ENCODE measurements around the gene ANKLE1. TPM values are rescaled to one million over a fixed set of nuclear protein-coding genes. Genes with fewer than 3 reads are reported as not detected.

The ANKLE1 gene
- total RNA-seq, 2 donors from 2014 or later = 0.14 to 0.19 TPM

DNA sequence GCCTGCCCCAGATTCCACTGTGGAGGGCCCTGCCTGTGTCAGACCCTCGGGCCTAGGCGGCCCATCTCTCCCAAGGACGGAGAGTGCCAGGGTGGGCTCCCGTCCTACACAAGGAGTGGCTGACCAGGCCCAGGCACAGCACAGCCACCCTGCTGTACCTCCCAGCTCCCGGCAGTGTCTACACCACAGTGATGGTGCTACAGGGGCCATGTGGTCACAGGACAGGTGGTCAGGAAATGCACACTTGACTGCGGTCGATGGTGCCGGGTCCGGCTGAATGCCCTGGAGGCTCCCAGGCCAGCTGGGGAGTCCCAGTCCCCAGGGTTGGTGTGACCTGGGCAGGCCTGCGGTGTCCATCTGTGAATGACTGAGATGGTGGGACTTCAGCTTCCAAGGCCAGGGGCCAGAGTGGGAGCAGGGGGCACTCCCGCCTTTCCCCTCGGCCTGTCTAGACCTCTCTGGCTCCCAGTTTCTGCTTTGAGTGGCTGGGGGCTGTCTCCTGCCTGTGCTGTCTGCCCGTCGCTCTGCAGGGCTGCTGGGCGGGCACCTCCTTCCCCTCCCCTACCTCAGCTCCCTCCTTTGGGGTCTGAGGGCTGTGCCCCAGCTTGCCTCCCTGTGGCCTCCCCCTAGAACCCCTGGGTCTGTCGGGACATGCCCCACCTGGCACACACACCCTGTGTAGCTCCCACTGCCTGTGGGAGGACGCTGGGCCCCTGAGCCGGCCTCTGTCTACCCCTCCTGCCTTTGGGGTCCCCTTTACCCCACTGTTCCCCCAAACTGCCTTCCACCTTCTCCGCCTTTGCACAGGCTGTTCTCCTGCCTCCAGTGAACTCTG is 40.2 kb downstream of the ANKLE1 start:
- intact Hi-C loops (cut with DNase I) = no loop called here
- DNase-seq (ENCODE audit: low spot score) = peak; percentile 77

DNA sequence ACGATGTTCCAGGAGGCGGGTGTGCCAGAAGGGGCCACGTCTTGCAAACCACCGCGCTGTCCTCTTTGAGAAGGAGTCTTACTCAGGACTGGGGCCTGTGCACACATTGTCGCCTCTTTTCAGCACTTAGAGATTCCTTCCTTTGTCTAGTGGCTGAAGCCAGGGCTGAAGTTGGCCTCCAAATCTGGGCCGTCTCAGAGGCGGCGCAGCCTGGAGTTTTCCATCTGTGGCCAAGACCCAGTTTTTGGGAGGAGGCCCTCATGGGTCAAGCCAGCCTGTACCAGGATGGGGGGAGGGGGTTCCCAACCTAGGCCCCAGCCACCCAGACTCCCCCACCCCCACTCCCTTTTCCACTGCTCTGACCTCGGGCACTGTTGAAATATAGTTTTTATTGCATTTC is 41.2 kb downstream of the ANKLE1 start:
- no peak for DNase-seq (ENCODE audit: low spot score)
- intact Hi-C loops (cut with DNase I) = no loop called here

DNA sequence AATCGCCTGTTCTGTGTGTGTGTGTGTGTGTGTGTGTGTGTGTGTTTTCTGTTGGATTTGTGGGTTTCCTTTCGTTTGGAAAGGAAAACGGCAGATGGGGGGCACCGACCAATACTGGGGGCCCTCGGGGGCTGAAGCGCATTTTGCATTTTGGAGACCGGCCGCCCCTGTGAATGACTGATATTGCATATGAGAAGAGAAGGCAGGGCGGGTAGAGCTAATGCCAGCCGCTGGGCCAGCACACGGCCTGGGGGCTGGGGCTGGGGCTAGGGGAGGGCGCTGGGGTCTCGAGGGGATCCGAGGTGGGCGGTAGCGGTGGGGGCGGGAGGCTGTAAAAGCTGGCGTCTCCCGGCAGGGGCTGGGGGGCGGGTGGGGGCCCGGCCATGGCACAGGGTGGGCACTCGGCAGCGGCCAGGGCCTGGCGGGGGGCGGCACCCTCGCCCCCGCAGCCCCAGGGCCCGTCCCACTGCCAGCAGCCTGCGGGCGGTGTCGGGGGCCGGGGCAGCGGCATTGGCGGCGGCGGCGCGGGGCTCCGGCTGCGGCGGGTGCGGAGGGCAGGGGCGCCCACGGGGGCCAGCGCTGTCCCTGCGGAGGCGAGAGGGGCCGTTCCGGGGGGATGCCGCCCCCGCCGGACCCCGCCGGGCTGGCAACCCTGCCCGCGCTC is 41.7 kb downstream of the ANKLE1 start:
- intact Hi-C loops (cut with DNase I) = no loop called here

DNA sequence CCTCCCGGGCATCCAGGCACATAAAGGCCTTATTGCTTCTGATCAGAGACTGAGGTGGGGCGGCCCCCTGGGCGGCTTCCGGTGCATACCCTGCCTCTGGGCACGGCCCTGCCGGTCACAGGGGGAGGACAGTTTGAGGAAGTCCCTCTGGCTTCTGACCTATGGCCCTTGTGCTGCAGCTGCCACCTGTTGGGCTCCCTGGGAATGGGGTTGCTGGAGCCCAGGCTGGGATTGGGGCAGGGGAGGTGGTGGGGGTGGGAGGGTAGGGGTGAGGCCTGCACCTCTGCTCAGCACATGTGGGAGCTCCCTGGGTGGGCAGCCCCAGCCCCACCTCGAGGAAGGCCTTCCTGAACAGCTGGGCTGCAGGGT is 42.2 kb downstream of the ANKLE1 start:
- intact Hi-C loops (cut with DNase I) = no loop called here
- no peak for DNase-seq (ENCODE audit: low spot score)

More for the DNA sequence above, 41.7 kb downstream of the ANKLE1 start:
- DNase-seq (ENCODE audit: low spot score) = no peak

DNA sequence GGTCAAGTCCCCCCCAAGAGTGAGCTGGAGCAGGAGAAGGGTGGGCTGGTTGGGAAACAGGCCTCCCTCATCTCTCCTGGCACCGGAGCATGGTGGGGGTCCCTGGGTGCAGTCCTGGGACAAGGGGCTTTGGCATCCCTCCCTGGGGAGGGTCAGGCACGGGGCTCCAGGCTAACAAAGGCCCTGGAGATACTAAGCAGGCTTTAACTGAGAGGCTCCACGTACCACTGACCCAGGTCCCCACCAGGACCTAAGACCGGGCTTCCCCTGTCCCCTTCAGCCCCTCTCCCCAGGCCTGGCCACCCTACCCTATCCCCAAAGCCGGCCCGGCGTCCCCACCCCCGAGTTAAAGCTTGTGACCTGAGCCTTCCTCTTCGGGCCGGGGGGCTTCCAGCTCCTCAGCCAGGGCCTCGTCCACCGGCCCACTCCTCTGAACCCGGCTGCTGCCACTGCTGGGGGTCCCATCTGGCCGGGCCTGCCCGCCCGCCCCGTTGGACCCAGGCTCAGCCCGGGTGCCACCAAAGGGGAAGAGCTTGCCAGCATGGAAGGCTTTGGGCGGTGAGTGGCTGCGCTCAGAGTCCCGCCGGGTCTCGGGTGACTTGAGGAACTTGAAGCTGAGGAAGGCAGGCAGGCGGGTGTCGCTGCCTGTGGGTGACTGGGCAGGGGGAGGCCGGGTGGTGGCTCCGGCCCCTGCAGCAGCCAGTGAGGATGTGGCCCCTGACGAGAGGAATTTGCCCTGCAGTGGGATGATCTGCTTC is 42.8 kb downstream of the ANKLE1 start:
- intact Hi-C loops (cut with DNase I) = no loop called here

DNA sequence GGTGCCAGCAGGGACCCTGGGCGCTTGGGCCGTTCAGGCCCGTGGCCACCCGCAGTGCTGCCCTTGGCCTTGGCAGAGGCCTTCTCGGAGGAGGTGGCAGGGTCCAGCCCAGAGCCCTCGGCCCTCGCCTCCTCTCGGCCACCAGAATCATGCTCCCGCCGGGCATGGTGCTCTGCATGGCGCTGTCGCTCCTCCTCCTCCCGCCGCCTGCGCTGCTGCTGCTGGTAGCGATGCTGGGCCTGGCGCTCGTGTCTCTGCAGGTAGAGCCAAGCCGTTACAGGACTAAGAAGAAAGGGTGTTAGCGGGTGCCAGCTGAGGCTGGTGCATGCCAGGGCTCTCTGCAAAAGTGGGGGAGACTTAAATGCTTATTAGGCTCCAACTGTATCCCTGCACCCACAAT is 43.4 kb downstream of the ANKLE1 start:
- intact Hi-C loops (cut with DNase I) = no loop called here
- DNase-seq (ENCODE audit: low spot score) = no peak

More for the DNA sequence above, 42.8 kb downstream of the ANKLE1 start:
- no peak for DNase-seq (ENCODE audit: low spot score)

DNA sequence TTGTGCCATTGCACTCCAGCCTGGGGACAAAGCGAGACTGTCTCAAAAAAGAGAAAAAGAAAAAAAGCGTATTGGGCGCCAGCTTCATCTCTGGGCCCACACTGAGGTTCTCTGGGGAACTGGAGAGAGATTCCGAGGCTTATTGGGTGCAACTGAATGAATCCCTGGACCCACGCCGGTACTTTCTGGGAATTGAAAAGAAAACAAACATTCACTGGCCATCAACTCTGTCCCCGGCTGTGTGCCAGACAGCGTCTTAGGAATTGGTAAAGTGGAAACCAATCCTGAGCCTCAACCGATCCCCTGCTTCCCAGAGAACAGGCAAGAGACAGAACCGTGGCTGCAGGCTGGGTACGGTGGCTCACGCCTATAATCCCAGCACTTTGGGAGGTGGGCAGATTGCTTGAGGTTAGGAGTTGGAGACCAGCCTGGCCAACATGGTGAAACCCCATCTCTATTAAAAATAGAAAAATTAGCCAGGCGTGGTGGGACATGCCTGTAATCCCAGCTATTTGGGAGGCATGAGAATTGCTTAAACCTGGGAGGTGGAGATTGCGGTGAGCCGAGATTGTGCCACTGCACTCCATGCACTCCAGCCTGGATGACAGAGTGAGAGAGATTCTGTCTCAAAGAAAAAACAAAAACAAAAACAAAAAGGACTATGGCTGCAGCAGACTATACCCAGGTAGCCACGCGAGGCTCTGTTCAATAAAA is 44.3 kb downstream of the ANKLE1 start:
- no peak for DNase-seq (ENCODE audit: low spot score)

DNA sequence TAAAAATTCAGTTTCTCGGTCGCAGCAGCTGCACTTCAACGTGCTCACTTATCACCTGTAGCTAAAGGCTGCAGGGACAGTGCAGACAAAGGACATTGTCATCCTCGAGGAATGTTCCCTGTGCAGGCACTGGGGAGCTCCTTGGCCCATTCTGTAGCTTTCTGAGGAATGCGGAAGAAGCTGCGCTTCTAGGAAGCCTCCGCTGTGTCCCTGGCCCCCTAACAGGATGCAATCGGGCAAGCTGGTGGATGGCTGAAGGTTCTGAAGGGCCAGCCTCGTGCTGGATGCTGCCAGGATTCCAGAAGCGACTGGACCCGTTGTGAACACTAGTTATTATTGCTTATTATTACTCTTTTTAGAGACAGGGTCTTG is 44.9 kb downstream of the ANKLE1 start:
- intact Hi-C loops (cut with DNase I) = no loop called here
- no peak for DNase-seq (ENCODE audit: low spot score)

More for the DNA sequence above, 44.3 kb downstream of the ANKLE1 start:
- intact Hi-C loops (cut with DNase I) = no loop called here

DNA sequence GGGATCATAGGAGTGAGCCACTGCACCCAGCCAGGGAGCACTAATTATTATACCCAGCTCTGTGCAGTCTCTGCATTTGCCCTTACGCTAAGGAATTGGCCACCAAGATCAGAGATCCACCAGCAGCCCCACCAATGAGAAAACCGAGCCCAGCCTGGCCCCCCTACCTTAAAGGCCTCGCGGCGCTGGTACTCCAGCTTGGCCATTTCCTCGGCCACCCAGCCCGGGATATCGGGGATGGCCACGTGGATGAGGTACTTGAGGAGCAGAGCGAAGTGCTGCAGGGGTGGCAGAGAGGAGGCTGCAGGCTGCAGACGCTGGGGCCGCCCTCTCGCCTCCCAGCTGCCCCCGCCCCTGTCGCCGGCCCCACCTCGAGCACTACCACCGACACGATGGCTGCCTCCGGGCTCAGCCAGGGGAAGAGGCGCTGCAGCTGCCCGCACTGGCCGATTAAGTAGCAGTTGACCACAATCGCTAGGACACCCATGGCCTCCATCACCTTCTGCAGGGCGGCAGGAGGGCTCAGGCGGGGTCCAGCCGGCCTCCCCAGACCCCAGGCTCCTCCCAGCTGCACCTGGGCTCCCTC is 45.5 kb downstream of the ANKLE1 start:
- intact Hi-C loops (cut with DNase I) = no loop called here
- DNase-seq (ENCODE audit: low spot score) = no peak

DNA sequence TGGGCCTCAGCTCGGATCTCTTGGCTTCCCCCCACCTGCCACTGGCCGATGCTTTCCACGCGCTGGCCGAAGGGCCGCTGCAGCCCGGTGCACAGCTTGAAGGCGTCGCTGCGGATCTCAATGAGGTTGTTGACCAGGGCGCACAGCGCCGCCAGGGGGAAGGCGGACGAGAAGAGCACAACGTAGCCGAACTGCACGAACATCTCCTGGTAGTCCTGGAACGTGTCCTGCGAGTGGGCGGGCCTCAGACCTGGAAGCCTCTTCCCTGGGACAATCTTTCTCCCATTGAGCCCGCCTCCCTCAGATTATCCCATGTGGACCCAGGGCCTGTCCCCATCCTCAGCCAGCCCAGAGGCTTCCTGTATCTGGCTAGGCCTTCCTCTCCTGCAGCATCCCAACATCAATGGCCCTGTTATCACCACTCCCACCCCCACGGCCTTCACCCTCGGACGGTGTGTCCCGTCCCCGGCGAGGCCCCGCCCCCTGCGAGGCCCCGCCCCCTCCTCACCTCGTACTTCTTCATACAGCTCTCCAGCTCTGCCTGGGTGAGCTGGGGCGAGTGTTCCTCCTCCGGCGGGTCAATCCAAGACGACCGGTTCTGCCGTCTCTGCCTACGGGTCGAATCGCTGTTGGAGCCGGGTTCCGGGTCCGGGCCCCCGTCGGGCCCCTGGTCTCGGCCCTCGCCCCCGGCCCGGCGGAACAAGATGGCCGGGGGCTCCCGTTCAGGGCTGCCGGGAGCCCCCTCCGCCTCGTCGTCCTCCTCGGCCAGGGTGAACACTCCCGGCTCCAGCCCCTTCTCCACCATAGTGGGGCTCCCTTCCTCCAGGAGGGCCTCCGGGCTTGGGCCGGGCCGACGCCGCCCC is 46.2 kb downstream of the ANKLE1 start:
- intact Hi-C loops (cut with DNase I) = no loop called here
- DNase-seq (ENCODE audit: low spot score) = no peak

DNA sequence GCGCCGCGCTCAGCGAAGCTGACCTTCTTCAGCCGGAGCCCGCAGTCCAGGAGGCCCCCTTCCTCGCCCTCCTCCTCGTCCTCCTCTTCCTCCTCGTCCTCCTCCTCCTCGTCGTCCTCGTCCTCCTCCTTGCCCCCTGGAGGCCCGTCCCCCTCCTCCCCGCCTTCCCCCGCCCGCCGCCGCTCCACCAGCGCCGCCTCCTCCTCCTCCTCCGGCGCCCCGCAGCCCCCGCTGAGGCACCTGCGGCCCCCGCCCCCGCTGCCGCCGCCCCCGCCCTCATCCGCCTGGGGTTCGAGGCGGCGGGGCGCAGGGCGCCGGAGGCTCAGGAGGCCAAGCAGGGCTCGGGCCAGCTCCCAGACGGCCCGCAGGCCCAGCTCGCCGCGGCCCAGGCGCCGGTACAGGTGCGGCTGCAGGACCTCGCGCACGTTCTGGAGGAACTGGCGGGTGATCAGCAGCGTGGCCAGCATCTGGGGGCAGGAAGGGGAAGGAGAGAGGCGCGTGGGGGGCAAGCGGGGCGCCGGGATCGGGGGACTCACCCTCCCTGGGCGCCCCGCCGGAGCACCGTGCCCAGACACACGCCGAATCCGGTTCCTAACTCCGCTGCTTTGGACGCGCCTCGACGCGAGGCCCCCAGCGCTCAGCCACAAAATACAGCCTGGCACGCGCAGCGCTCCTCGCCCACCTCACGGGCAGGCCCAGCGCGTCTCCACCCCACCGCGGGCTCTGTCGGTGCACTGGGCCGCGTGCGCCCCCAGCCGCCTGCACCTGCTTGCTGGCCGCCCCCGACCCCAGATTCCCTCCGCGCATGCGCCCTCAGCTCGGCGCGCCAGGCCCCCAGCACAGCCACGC is 47.0 kb downstream of the ANKLE1 start:
- intact Hi-C loops (cut with DNase I) = no loop called here
- DNase-seq (ENCODE audit: low spot score) = no peak

DNA sequence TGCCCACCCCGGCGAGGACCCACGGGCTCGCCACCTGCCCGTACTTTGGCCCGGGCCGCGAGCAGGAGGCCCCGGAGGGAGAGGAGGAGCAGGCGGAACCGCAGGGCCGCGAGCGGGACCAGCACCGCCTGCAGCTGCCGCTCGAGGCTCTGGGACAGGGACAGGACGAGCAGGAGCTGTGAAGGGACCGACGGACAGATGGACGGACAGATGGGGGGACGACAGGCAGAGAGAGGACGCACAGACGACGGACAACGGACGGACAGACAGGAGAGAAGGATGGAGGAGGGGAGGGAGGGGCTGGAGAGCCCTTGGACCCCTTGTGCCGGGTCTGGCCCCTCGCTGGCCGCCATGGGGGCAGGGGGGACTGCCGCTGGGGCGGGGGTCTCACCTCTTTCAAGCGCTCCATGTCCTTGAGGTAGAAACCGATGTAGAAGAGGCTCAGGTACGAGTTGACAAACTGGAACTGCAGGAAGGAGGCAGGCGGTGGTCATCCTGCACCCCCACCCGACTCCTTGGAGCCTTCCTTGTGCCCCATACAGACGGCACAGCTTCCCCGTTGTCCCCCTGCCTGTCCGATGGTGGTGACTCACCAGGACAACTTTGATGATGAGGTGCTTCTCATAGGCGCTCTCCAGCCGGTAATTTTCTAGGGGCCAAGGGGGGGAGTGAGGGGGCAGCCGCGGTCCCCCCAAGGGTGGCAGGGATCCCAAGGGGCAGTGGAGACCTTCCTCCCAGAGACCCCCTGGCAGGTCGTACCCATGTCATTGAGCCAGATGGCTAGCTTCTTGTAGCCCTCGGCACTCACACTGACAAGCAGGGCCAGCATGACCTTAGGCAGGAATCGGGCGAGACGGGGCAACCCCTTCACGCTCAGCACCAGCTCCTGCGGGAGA is 47.9 kb downstream of the ANKLE1 start:
- intact Hi-C loops (cut with DNase I) = loop anchor here in 1 of 2 donors (10.0 kb wide), 1 partner anchor 795 kb away; no protein-coding TSS in a partner anchor
- DNase-seq (ENCODE audit: low spot score) = no peak

DNA sequence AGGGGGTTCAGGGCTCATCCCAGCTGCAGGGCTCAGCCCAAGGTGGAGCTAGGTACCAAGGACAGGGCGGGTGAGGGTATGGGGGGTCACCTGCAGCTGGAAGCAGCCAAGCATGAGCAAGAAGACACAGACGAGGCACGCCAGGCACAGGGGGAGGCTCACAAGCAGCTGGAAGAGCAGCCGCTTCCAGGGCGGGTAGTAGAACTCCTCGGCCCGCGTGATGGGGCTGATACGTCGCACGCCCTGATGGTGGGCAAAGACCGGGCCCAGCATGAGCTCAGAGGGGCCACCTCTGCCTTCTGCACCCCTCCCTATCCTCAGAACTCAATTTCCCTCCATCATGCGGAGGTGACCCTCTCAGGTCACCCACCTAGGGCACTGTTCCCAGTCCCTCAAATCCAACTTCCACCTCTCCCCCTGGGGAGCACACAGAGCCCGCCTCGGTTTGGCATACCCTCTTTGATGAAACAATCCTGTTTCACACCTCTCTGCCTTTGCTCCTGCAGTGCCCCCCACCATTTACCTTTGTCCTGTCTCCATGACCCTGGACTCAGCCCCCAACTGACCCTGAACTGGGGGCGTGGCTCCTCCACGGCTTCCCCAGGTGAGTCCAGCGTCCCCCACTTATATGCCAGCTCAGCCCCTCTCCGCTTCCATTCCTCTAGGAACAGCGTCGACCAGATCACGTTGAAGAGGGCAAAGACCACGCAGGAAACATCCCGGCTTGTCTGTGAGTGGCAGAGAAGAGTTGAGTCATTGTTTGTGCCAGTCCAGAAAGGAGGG is 48.8 kb downstream of the ANKLE1 start:
- intact Hi-C loops (cut with DNase I) = loop anchor here in 1 of 2 donors (10.0 kb wide), 1 partner anchor 794 kb away; no protein-coding TSS in a partner anchor

DNA sequence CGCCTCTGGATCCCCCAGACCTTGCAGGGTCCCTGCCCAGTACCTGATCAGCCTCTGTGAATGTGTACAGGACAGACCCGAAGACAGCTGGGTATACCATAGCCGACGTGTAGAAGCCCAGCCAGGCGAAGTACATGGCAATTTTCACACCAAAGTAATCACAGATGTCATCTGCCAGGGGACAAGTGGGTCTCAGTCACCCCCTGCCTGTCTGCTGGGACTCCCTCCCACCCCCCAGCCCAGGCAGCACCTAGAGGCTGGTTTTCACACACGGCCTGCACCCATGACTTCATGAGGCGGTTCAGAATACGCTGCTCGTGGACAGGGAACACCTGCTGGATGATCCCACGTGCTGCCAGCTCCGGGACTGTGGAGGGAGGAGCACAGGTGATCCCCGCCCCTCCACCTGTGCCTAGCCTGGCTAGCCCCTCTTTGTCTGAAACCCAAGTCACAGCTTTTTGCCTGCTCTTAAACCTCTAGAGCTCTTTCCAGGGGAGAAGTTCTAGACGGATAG is 49.4 kb downstream of the ANKLE1 start:
- intact Hi-C loops (cut with DNase I) = loop anchor here in 1 of 2 donors (10.0 kb wide), 1 partner anchor 794 kb away; no protein-coding TSS in a partner anchor
- no peak for DNase-seq (ENCODE audit: low spot score)

More for the DNA sequence above, 48.8 kb downstream of the ANKLE1 start:
- DNase-seq (ENCODE audit: low spot score) = no peak

DNA sequence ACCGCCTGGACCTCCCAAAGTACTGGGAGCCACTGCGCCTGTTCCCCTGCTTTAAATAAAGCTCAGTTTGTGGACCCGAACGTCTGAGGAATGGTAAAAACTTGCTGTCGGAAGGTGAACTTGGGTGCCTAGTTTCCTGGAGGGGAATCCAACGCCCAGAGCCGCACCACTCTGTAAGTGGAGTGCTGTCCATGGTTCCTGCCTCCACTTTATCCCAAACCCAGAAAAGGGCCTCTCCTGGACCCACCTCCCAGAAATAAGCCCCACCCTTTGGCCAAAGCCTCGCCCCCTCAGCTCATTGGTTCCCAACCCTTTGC is 50.6 kb downstream of the ANKLE1 start:
- no peak for DNase-seq (ENCODE audit: low spot score)
- intact Hi-C loops (cut with DNase I) = loop anchor here in 1 of 2 donors (10.0 kb wide), 1 partner anchor 792 kb away; no protein-coding TSS in a partner anchor

All from posterior vena cava (tissue), 2 donors.